Breast epithelium (tissue), 3 donors: ENCODE measurements around the gene AGAP1.

Experiments
- POLR2AphosphoS5 ChIP-seq, 3 donors: sonication (generic); formaldehyde crosslinking; IDR thresholded peaks; one replicate each; pipeline ENCODE4 v1.6.1; 2017; ENCODE audit warnings: antibody characterized with exemption in 3 of 3
- TF ChIP-seq, protein P1 (sequence below), 3 donors: fragments of 450-650 bp; IDR thresholded peaks; one replicate each; pipeline ENCODE4 v1.5.1; 2016 to 2017; ENCODE audit warnings: antibody characterized with exemption in 3 of 3, mild to moderate bottlenecking in 3 of 3, moderate library complexity in 3 of 3

- TF ChIP-seq POLR2AphosphoS5 (IDR thresholded peaks at IDR 0.05): no peak
- TF ChIP-seq, protein P1, sequence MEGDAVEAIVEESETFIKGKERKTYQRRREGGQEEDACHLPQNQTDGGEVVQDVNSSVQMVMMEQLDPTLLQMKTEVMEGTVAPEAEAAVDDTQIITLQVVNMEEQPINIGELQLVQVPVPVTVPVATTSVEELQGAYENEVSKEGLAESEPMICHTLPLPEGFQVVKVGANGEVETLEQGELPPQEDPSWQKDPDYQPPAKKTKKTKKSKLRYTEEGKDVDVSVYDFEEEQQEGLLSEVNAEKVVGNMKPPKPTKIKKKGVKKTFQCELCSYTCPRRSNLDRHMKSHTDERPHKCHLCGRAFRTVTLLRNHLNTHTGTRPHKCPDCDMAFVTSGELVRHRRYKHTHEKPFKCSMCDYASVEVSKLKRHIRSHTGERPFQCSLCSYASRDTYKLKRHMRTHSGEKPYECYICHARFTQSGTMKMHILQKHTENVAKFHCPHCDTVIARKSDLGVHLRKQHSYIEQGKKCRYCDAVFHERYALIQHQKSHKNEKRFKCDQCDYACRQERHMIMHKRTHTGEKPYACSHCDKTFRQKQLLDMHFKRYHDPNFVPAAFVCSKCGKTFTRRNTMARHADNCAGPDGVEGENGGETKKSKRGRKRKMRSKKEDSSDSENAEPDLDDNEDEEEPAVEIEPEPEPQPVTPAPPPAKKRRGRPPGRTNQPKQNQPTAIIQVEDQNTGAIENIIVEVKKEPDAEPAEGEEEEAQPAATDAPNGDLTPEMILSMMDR (IDR thresholded peaks at IDR 0.05): no peak
Measured at GRCh38 chr2:235903782-235904584, 410.1 kb downstream of the AGAP1 start.
